HG02973 (cell line): ENCODE results near the gene TMEM247.

ENCODE experiments used
- ATAC-seq: cut with Tn5 transposase; IDR thresholded peaks from one replicate; pipeline ENCODE4 v1.9.1; 2021; ENCODE audit warnings: moderate library complexity; ENCODE audit not compliant: unreplicated experiment

Gene TMEM247

GRCh38 chr2:46479265-46479664 is at the start of gene TMEM247:
Gene TMEM247 (plus strand): TSS chr2:46479565.
- ATAC-seq, result no peak

DNA sequence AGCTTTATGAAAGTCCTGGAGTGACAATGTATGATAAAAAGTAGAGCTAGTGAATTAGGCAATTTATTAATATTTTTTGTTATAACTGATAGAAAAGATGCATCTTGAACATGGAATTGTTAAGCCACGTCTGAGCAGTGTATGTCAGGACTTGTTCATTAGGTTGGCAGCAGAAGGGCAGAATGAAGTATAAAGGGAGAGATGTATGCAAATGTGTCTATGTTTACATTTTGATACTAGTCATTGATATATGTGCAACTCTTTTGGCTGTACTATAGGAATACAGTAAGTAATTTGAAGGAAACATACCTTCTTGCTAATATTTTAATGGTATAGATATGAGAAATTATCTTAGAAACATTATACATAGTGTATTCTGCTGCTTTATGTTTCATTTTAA is 49.0 kb upstream of the TMEM247 start:
- no peak for ATAC-seq

- ATAC-seq, result no peak
Measured at GRCh38 chr2:46430992-46431391, 48.4 kb upstream of the TMEM247 start.

- ATAC-seq, result no peak
Measured at GRCh38 chr2:46431481-46432235, 47.7 kb upstream of the TMEM247 start.

- ATAC-seq, result no peak
Measured at GRCh38 chr2:46434851-46435273, 44.5 kb upstream of the TMEM247 start.

- ATAC-seq, result no peak
Measured at GRCh38 chr2:46435353-46435752, 44.0 kb upstream of the TMEM247 start.

- ATAC-seq, result no peak
Measured at GRCh38 chr2:46435796-46436360, 43.5 kb upstream of the TMEM247 start.

GRCh38 chr2:46436800-46437199 is 42.6 kb upstream of the TMEM247 start:
- ATAC-seq, result no peak

DNA sequence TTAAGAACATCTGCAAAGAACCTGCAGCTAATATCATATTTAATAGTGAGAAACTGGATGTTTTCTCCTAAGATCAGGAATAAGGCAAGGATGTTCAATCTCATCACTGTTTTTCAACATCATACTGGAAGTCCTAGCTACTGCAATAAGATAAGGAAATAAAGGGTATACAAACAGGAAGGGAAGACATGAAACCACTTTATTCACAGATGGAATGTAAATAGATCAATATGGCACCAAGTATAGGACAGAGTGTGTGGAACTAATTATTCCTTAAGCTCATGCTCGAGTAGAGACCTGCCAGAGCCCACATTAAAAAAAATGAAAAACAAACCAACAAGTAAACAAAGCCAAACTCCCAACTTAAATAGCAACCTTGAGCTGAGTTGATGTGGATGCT is 41.3 kb upstream of the TMEM247 start:
- no peak for ATAC-seq

- no peak for ATAC-seq
Measured at GRCh38 chr2:46438794-46439193, 40.6 kb upstream of the TMEM247 start.

DNA sequence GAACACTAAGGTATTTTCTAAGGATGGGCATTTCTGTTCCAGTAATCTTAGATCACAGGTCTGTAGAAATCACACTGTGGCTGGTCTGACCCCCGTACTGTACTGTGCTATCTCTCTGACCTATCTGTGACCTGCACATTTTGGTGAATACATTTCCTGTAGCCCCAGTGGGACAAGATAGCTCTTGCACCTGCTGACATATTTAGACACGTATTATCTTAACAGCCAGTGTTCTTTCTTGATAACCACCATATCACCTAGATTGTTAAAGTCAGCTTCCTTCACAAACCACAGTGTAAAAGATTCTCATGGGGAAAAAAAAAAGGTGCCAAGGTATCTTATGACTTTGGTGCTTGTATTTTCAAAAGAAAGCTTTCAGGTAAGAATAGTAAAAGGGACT is 39.8 kb upstream of the TMEM247 start:
- no peak for ATAC-seq

DNA sequence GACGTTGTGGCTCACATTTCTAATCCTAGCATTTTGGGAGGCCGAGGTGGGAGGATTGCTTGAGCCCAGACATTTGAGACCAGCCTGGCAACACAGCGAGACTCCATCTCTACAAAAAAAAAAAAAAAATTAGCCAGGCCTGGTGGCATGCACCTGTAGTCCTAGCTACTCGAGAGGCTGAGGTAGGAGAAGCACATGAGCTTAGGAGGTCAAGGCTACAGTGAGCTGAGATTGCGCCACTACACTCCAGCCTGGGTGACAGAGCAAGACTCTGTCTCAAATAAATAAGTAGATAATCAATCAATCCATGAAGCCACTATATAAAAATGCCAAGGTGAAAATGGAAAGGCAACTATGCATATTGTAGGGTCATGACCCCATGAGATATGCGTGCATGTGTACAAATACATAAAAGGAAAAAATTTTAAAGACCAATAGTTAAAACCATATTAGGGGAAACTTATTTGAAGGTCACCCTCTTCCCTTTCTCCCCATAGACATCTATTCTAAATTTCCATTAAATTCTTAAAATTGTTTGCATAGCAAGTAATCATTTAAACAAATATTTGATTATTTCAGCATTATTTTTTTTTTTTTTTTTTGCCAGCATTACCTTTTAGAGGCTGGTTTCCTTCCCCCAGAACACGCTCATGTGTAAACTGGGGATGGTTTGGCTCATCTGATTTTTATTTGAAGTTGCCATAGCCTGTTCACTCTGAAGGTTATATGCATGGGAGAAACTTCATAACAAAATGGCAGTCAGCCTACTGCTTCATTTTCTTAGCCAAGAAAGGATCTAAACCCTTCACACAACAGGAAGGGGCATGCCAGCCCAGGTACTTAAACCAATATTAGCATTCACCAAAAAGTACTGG is 37.3 kb upstream of the TMEM247 start:
- ATAC-seq, result no peak

- ATAC-seq, result no peak
Measured at GRCh38 chr2:46444732-46445131, 34.6 kb upstream of the TMEM247 start.

- ATAC-seq, result no peak
Measured at GRCh38 chr2:46445556-46445955, 33.8 kb upstream of the TMEM247 start.

DNA sequence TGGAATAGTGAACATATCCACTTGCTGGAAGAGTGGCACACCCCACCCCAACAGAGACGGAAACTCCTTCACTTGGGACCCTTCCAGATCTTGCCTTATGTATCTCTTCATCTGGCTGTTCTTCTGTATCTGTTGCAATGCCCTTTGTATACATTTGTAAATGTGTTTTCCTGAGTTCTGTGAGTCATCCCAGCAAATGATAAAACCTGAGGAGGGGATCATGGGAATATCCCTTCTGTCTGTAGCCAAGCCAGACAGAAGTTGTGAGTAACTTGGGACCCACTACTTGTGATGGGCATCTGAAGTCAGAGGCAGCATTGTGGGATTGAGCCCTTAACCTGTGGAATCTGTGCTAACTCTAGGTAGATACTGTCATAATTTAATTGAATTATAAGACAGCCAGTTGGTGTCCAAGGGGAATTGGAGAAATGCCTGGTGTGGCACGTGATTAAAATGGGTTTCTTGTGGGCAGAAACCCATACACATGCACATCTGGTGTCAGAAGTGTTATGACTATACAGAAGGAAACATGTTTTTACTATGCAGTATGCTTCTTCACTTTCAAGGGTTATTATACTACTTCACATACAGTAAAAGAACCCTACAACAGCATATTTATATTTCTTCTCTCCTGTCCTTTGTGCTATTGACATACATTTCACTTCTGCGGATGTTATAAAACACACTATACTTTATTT is 32.3 kb upstream of the TMEM247 start:
- no peak for ATAC-seq

- ATAC-seq, result no peak
Measured at GRCh38 chr2:46447649-46448048, 31.7 kb upstream of the TMEM247 start.

GRCh38 chr2:46448111-46448510 is 31.3 kb upstream of the TMEM247 start:
- no peak for ATAC-seq

DNA sequence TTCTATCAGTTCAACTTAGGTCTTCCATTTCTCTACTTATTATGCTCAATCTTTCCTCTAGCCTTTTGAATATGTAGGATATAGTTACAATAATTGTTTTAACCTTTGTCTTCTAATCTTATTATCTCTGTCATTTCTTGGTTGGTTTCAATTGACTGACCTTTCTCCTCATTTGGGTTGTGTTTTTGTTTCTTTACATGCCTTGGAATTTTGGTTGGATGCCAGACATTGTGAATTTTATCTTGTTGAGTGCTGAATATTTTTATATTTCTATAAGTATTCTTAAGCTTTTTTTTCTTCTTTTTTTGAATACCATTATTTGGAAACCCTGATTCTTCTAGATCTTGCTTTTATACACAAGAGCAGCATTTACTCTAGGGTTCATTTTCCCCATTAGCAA is 30.7 kb upstream of the TMEM247 start:
- no peak for ATAC-seq

DNA sequence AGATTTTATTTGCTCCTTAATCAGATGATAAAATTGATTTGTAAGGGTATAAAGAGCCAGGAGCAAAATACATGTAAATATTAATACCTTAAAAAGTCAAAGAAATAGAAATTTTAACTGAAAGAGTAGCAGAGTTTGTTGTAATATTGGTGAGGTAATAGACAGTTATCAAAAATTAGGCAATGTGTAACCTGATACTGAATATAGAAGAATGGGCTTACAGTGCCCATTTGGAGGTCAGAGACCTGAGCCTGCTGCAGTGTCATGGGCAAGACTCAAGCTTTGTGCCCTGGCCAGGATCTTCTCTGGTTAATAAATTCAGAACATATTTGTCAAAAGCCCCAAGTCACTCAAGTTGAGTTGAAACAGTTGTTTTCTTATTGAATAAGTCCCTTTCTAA is 29.7 kb upstream of the TMEM247 start:
- no peak for ATAC-seq

DNA sequence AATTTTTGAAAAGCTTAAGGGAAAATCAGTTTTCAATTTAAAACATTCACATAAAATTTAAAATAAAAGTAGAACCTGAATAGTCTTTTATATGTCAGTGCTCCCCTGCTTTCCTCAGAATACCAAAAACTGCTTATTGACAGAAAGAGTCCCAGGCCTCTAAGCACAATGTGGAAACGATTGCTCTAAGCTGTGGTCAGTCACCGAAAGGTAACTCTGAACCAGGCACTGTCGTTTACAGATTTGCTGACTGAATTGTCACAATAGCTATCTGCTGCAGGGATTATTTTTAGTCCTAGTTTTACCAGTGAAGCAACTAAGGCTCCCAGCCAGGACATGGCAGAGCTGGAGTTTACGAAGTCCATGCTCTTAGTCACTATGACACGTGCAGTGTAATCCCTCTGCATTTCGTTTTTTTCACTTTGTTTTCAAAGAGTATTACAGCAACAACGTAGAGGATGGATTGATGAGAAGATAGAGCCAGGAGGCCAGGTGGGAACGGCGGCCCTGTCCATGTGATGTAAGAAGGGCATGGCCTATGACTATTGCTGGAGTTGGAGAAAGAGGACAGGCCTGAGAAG is 28.1 kb upstream of the TMEM247 start:
- no peak for ATAC-seq

DNA sequence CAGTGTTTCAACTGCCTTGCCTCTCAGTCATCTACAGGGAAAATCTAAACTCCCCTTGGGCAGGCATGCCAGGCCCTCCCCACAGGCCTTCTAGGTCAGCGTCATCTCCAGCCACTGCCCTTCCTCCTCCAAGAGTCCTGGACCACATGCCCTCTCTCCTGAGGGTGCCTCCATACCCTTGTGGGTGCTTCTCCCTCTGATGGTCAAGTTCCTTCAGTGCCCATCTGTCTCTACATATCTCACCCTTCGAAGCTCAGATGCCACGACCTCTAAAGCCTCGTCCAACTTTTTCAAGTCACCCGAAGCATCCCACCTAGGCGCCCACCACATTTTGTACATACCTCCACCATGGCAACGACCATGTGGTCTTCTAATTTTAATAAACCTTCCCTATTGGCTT is 22.6 kb upstream of the TMEM247 start:
- ATAC-seq, result no peak
